Effector memory CD8-positive, alpha-beta T cell (primary cell): Measurements from ENCODE around the gene PPM1B.

Experiments
- ATAC-seq: fragments of 150-1000 bp; cut with Tn5 transposase; replicated peaks from 2 replicates; pipeline ENCODE4 v1.10.0; 2021; ENCODE audit warnings: mild to moderate bottlenecking, moderate library complexity
- DNase-seq, 3 experiments: peaks; one replicate each; pipeline ENCODE4 v3.0.0; 2021
- H3K27ac Mint-ChIP-seq, 2 donors: one replicate each; pipeline ENCODE4 v1.8.0; 2022; ENCODE audit warnings: mild to moderate bottlenecking in 2 of 2, mixed read lengths in 2 of 2, moderate library complexity in 2 of 2
- H3K27me3 Mint-ChIP-seq, 2 donors: one replicate each; pipeline ENCODE4 v1.8.0; 2022; ENCODE audit warnings: mixed read lengths in 2 of 2
- H3K36me3 Mint-ChIP-seq: one replicate; pipeline ENCODE4 v1.8.0; 2022; ENCODE audit warnings: mild to moderate bottlenecking, moderate library complexity, mixed read lengths; ENCODE audit not compliant: insufficient read depth
- H3K4me1 Mint-ChIP-seq, 2 donors: one replicate each; pipeline ENCODE4 v1.8.0; 2022; ENCODE audit warnings: low read depth in 2 of 2, mixed read lengths in 2 of 2
- H3K4me3 Mint-ChIP-seq, 2 donors: one replicate each; pipeline ENCODE4 v1.8.0; 2022; ENCODE audit warnings: mild to moderate bottlenecking in 2 of 2, mixed read lengths in 2 of 2, moderate library complexity in 2 of 2
- H3K9me3 Mint-ChIP-seq, 2 donors: one replicate each; pipeline ENCODE4 v1.8.0; 2022; ENCODE audit warnings: mixed read lengths in 2 of 2

PPM1B gene

GRCh38 chr2:44137872-44138551, 30.7 kb upstream of the PPM1B start:
- no peaks in the 10 kb centered on the region for H3K9me3 Mint-ChIP-seq
- no peak for DNase-seq
- no peak overlapping the region for H3K27ac Mint-ChIP-seq
- H3K27me3 Mint-ChIP-seq: peaks cover 7 to 8% of the 10 kb centered on the region in 2 donors
- ATAC-seq: no peak
- no peaks in the 10 kb centered on the region for H3K4me1 Mint-ChIP-seq
- no peaks in the 10 kb centered on the region for H3K36me3 Mint-ChIP-seq
- no peak overlapping the region for H3K4me3 Mint-ChIP-seq

GRCh38 chr2:44139741-44140140, 28.9 kb upstream of the PPM1B start:
- H3K36me3 Mint-ChIP-seq: no peaks in the 10 kb centered on the region
- ATAC-seq (no peak), DNase-seq (no peak)
- H3K27me3 Mint-ChIP-seq: peaks cover 7 to 8% of the 10 kb centered on the region in 2 donors
- no peak overlapping the region for H3K27ac Mint-ChIP-seq
- no peaks in the 10 kb centered on the region for H3K9me3 Mint-ChIP-seq
- H3K4me1 Mint-ChIP-seq: no peaks in the 10 kb centered on the region
- no peak overlapping the region for H3K4me3 Mint-ChIP-seq

GRCh38 chr2:44142306-44142705, 26.4 kb upstream of the PPM1B start:
- peaks cover 7 to 8% of the 10 kb centered on the region in 2 donors for H3K27me3 Mint-ChIP-seq

GRCh38 chr2:44143701-44144100, 25.0 kb upstream of the PPM1B start:
- Mint-ChIP-seq H3K36me3 (no peaks in the 10 kb centered on the region), H3K4me1 (no peaks in the 10 kb centered on the region), H3K27me3 (peaks cover 7 to 8% of the 10 kb centered on the region in 2 donors), H3K4me3 (no peak overlapping the region), H3K27ac (no peak overlapping the region), H3K9me3 (no peaks in the 10 kb centered on the region)
- DNase-seq: no peak
- ATAC-seq: no peak

More at GRCh38 chr2:44142306-44142705, 26.4 kb upstream of the PPM1B start:
- H3K36me3 Mint-ChIP-seq: no peaks in the 10 kb centered on the region
- H3K4me1 Mint-ChIP-seq: no peaks in the 10 kb centered on the region
- no peaks in the 10 kb centered on the region for H3K9me3 Mint-ChIP-seq
- no peak overlapping the region for H3K4me3 Mint-ChIP-seq
- ATAC-seq (no peak), DNase-seq (no peak)
- no peak overlapping the region for H3K27ac Mint-ChIP-seq

DNA sequence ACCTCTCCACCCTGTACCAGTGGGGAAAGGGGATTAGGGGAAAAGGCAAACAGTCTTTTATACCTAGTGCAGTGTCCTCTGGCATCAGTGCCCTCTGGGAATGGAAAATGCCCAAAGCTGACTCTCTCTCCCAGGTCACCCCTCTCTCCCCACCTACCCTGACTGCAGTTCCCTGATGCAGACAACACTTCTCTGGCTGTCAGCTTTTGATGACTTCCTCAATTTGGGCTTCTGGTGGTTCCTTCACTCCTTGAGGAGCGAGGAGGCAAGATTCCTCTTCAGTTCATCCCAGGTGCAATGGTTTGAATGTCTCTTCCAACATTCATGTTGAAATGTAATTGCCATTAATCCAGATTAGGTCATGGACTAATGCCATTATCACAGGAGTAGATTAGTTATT, 19.7 kb upstream of the PPM1B start:
- peaks cover 6% of the 10 kb centered on the region in 2 donors for H3K27me3 Mint-ChIP-seq
- ATAC-seq (no peak), DNase-seq (no peak)
- no peak overlapping the region for H3K27ac Mint-ChIP-seq
- no peak overlapping the region for H3K4me3 Mint-ChIP-seq
- H3K4me1 Mint-ChIP-seq: no peaks in the 10 kb centered on the region
- no peaks in the 10 kb centered on the region for H3K36me3 Mint-ChIP-seq
- no peaks in the 10 kb centered on the region for H3K9me3 Mint-ChIP-seq

DNA sequence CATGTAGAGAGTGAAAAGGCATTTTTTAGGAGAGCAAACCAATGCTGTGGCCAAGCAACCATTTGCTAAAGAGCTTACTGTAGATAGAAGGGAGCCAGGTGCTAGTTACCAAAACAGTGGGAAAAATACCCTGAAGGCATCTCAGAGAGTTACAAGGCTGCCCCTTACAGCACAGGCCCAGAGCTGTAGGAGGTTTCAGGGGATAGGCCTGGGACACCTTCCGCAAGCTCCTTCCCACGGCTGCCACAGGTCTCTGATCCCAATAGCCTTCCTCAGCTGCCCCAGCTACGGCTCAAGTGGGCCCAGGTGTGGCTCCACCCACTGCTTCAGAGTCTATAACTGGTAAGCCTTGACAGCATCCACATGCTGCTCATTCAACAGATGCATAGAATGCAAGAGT, 18.2 kb upstream of the PPM1B start:
- no peak for DNase-seq
- ATAC-seq: no peak
- H3K27ac Mint-ChIP-seq: no peak overlapping the region

DNA sequence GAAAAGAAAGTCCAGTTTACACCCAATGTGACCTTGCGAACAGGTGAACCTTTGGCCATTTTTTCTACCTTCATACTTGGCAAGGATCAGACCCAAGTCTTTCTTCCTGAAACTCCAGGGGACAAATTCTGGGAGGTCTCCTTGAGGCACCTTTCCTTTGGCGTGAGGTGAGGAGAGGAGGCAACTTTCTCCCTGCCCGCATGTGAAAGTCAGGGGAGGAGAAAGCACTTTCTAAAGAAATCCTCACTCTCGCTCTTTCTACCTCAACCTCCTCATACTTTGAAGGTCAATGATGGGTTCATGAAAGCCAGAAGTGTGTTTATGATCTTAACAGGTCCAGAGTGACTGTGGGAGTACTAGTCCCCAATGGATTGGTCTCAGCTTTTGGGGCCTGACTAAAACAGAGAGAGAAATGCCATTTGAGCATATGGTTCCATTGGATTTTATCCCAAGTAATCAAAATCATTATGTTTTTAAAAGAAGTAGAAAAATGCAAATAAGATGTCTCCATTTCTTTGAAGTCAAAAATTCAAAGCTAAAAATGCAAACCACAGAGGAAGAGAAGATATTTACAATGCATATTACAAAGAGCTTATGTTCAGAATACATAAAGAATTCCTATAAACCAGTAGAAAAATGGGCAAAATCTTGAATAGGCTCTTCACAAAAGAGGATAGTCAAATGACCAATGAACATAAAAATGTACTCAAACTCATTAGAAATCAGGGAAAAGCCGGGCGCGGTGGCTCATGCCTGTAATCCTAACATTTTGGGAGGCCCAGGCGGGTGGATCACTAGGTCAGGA, 15.6 kb upstream of the PPM1B start:
- Mint-ChIP-seq H3K27me3 (peaks cover 6% of the 10 kb centered on the region in 2 donors), H3K4me3 (no peak overlapping the region), H3K9me3 (no peaks in the 10 kb centered on the region), H3K36me3 (no peaks in the 10 kb centered on the region), H3K4me1 (no peaks in the 10 kb centered on the region), H3K27ac (no peak overlapping the region)
- DNase-seq (no peak), ATAC-seq (no peak)

More for the DNA sequence above, 18.2 kb upstream of the PPM1B start:
- Mint-ChIP-seq H3K36me3 (no peaks in the 10 kb centered on the region), H3K4me3 (no peak overlapping the region), H3K4me1 (no peaks in the 10 kb centered on the region), H3K9me3 (no peaks in the 10 kb centered on the region), H3K27me3 (peaks cover 6% of the 10 kb centered on the region in 2 donors)

DNA sequence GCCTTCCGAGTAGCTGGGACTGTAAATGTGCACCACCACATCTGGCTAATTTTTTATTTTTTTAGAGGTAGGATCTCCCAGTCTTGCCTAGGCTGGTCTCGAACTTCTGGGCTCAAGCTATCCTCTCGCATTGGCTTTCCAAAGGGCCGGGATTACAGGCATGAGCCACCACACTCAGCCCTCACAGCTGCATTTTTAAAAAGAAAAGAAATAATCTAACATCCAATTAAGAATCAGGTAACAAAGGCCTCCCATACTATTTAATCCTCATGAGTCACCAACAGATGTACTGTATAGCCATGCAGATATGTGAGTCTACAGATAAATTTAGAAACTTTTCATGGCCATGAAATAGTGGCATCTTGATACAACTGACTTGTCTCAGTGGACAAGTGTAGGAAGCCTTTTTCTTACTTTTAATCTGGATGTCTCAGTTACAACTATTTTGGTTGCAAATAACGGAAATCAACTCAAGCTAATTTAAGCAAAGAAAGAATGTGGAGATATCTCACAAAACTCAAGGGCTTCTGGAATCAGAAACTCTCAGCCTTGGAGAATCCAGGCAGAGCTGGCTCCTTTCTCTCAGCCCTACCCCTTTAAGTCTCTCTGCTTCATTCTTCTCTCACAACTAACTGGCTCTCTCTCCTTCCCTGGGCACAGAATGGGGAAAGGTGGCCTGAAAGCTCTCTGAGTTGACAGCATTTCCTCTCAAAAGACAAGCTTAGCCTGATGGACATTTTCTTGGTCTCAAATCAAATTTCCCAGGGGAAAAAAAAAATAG, 12.8 kb upstream of the PPM1B start:
- H3K27ac Mint-ChIP-seq: no peak overlapping the region
- no peak overlapping the region for H3K4me3 Mint-ChIP-seq
- DNase-seq (no peak), ATAC-seq (no peak)
- H3K36me3 Mint-ChIP-seq: no peaks in the 10 kb centered on the region
- no peaks in the 10 kb centered on the region for H3K27me3 Mint-ChIP-seq
- H3K4me1 Mint-ChIP-seq: no peaks in the 10 kb centered on the region
- H3K9me3 Mint-ChIP-seq: no peaks in the 10 kb centered on the region

- Mint-ChIP-seq H3K27ac (no peak overlapping the region), H3K36me3 (peaks cover 16% of the 10 kb centered on the region), H3K27me3 (no peaks in the 10 kb centered on the region), H3K9me3 (no peaks in the 10 kb centered on the region), H3K4me1 (peaks cover 8 to 9% of the 10 kb centered on the region in 2 donors), H3K4me3 (no peak overlapping the region)
- no peak for ATAC-seq
- DNase-seq: no peak
Measured at GRCh38 chr2:44163777-44164176, 4.9 kb upstream of the PPM1B start.

GRCh38 chr2:44164617-44165016, 4.1 kb upstream of the PPM1B start:
- H3K9me3 Mint-ChIP-seq: no peaks in the 10 kb centered on the region
- peaks cover 23% of the 10 kb centered on the region for H3K36me3 Mint-ChIP-seq
- H3K4me3 Mint-ChIP-seq: no peak overlapping the region
- ATAC-seq (no peak), DNase-seq (no peak)
- no peaks in the 10 kb centered on the region for H3K27me3 Mint-ChIP-seq
- H3K27ac Mint-ChIP-seq: no peak overlapping the region
- H3K4me1 Mint-ChIP-seq: peaks cover 10% of the 10 kb centered on the region in 2 donors

- Mint-ChIP-seq H3K27ac (no peak overlapping the region), H3K27me3 (no peaks in the 10 kb centered on the region), H3K4me3 (no peak overlapping the region), H3K9me3 (no peaks in the 10 kb centered on the region), H3K36me3 (peaks cover 29% of the 10 kb centered on the region), H3K4me1 (peaks cover 17 to 25% of the 10 kb centered on the region in 2 donors)
- DNase-seq: no peak
- ATAC-seq: no peak
Measured at GRCh38 chr2:44166096-44166495, 2.6 kb upstream of the PPM1B start.

- H3K4me3 Mint-ChIP-seq: peak overlapping the region; percentile 93 to 99
- ATAC-seq (no peak), DNase-seq (no peak)
- H3K4me1 Mint-ChIP-seq: peaks cover 23 to 32% of the 10 kb centered on the region in 2 donors
- H3K9me3 Mint-ChIP-seq: no peaks in the 10 kb centered on the region
- peak overlapping the region; percentile 100 for H3K27ac Mint-ChIP-seq
- peaks cover 32% of the 10 kb centered on the region for H3K36me3 Mint-ChIP-seq
- H3K27me3 Mint-ChIP-seq: no peaks in the 10 kb centered on the region
Measured at GRCh38 chr2:44167311-44167907, 1.3 kb upstream of the PPM1B start.
